Mucosa of gallbladder (tissue), 1 donor: ENCODE results near the gene CAPN1. TPM values are rescaled to one million over a fixed set of nuclear protein-coding genes. Genes with fewer than 3 reads are reported as not detected.
"Not testable (repeated sequence)": the region's sequence is repeated elsewhere in the genome, so short reads cannot be mapped to it uniquely, and the experiment has no call there.

ENCODE experiments used
- DNase-seq: peaks from one replicate; pipeline ENCODE4 v3.0.0-alpha.2; 2020; ENCODE audit warnings: low spot score
- total RNA-seq: library from RNA; stranded (reverse); gene quantifications from one replicate; pipeline ENCODE4 v1.2.1, GENCODE V29; 2021
- donor health status: DM: no; HTN: no; CAD: no.

CAPN1 gene
- 287 TPM for total RNA-seq

DNA sequence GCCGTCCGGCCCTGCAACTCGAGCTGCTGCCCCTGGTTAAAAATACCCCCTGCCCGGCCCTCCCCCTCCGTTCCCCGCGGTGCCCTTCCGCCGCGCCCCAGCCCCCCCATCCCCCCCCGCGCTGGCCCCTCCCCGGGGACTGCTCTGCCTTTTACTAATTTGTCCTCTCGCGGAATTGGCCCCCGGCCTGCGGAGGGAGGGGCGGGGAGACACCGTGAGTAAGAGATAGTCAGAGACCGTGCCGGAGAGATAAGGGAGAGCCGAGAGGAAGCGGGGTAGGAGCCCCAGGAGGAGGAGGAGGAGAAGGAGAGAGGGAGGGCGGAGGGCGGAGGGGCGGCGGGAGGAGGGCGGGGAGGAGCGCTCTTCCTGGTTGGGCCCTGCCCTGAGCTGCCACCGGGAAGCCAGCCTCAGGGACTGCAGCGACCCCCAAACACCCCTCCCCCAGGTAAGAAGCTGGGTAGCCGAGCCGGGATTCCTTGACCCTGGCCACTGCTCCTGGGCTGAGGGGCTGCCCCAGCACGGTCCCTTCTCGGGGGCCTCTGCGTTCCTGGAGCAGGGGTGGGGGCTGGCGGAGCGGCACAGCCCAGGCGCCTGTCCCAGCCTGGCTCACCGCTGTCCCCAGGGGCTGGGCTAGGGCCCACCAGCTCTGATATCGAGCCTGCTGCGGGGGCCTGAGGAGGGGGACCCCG lies at the start of gene CAPN1:
Gene CAPN1 (plus strand): TSS at position 360 of the 689 bp plus-strand sequence. CDS start 774 bp downstream, outside the sequence.
- peak; percentile 90 for DNase-seq

DNA sequence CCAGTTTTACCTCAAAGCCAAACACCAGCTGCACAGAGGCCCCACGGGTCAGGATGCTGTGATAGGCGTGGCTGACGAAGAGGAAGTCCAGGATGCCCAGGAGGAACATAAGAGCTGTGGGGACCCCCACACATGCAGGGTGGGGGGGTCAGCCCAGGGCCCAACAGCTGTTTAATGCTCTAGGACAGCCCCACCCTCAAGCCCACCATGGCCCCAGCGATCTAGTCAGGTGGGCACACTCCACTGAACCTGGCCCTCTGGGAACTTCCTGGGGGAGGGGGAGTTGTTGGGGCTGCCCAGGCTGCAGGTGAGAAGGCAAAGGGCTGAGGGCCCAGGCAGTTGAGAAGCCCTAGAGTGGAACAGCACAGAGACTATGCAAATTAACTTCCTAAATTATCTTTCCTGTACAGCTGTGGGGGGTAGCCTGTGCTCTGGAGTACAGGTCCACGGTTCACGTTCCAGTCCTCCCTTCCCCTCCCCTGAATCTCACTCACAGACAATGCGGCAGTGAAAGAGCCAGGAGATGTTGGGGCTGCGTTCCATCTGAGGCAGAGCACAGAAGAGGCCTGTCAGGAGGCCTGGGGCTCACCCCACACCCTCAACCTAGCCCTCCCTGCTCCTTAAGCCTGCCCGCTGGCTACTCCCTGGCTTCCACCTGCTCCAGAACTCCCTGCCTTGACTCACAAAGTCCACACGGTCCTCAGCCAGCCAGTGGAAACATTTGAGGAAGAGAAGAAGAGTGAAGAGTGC lies 49.3 kb upstream of the CAPN1 start:
- DNase-seq, result no peak

GRCh38 chr11:65132988-65133700 lies 48.6 kb upstream of the CAPN1 start:
- DNase-seq, result peak; percentile 71

DNA sequence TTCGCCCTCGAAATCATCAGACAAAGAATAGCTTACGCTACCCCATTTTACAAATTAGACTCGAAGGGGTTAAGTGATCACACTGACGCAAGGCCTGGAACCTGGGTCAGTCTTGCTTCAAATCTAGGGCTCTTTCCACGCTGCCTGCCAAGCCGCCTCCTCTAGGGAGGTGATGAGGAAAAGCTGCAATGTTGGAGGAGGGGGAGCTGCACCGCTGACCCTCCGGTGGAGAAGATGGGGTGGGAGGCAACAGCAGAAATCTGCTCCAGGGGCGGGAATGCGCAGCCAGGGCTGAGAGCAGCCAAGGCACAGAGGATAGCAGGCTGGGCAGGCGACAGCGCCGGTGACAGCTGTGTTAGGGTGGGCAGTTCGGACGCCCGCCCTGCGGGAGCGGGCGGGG lies 48.0 kb upstream of the CAPN1 start:
- no peak for DNase-seq

DNA sequence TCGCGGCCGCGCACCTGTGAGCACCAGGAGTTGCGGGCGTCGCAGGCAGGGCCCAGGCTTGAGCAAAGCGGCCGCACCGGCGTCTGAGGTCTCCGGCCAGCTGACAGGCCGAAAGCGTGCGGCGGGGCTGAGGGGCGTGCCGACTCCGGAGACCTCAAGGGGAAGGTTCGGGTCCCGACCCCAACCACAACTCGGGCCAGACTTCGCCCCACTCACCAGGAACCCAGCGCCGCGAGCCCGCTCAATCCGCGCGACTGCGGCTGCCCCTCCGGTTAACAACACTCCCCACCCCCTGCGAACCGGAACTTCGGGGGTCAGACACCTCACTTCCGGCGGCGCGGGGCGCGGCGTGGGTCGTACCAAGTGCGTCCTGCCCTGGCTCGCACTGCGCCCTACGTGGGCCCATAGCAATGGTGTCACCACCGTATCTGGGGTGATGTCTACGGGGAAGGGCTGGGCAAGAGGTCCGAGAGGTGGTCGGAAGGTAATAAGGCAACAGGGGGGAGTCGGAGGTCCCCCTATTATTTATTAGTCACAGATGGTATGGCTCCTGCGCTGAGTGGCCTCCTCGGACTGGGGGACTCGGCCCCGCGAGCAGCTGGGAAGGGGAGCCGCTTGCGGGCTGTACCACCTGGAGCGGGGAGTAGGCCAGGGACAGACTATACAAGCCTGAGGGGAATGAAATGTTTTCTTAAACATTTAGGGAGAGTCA lies 47.3 kb upstream of the CAPN1 start, which contains the start of gene SYVN1:
Gene SYVN1 (minus strand): TSS at position 280 of the 712 bp plus-strand sequence. CDS start 918 bp downstream, outside the sequence.
- DNase-seq, result peak; percentile 90

DNA sequence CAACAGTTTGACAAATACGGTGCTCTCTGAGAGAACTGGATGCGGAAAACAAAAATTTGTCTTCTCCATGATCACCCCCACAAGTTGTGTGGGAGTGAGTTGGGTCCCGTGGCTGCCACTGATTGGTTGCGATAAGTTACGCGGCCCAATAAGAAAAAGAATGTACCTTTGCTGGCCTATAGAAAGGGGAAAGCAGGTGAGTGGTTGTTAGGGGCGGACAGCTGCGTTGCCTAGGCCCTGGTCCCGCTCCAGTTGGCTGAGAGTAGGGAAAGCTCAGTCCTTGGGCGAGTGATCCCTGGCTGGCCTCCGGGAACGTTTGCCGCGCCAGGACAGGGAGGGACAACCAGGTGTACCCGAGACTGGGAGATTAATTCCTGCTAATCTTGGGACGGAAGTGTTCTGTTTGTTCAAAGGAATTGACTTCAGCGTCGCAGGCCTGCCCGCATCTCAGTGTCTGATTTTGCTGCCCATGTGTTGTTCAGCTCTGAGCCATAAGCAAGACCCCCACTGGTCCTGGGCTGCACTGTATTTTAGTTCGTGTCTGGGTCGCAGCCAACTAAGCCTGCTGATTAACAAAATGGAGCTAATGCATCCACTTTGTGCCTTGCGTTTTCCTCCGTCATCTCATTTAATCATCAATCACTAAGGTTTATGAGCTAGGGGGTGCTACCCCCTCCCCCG lies 46.6 kb upstream of the CAPN1 start:
- peak; percentile 95 for DNase-seq

GRCh38 chr11:65135633-65136145 lies 46.0 kb upstream of the CAPN1 start:
- DNase-seq, result no peak

GRCh38 chr11:65136515-65137096 lies 45.1 kb upstream of the CAPN1 start:
- no peak for DNase-seq

GRCh38 chr11:65141896-65142494 lies 39.7 kb upstream of the CAPN1 start:
- no peak for DNase-seq

GRCh38 chr11:65147352-65148075 lies 34.2 kb upstream of the CAPN1 start:
- DNase-seq, result no peak

DNA sequence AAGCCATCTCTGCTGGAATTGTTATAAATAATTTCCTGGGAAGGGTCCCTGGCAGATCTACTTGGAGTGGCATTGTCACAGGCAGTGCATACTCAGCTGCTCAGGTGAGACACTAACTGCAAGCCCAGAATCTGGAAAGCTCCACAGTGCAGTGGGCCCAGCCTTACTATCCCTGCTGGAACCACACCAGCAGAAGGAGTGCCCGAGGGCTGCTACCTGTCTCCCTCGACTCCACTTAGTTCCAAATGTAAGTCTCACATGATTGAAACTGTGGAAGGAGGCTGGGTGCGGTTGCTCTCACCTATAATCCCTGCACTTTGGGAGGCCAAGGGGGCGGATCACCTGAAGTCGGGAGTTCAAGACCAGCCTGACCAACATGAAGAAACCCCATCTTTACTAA lies 33.1 kb upstream of the CAPN1 start:
- no peak for DNase-seq

GRCh38 chr11:65150131-65150508 lies 31.6 kb upstream of the CAPN1 start:
- DNase-seq, result not testable (repeated sequence)

- peak; percentile 94 for DNase-seq
Observed at GRCh38 chr11:65150509-65151299, 31.0 kb upstream of the CAPN1 start.

GRCh38 chr11:65151331-65151899 lies 30.3 kb upstream of the CAPN1 start:
- no peak for DNase-seq

- no peak for DNase-seq
Observed at GRCh38 chr11:65152122-65152521, 29.6 kb upstream of the CAPN1 start.

- DNase-seq, result no peak
Observed at GRCh38 chr11:65156256-65156655, 25.5 kb upstream of the CAPN1 start.

DNA sequence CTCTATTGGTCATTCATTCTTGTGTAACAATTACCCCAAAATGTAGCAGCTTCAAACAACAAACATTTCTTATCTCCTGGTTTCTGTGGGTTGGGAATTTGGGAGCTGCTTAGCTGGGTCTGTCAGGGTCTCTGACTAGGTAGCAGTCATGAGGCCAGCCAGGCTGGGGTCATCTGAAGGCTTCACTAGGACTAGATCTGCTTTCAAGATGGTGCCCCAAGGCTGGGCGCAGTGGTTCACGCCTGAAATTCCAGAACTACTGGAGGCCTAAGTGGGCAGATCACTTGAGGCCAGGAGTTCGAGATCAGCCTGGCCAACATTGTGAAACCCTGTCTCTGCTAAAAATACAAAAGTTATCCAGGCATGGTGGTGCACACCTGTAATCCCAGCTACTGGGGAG lies 24.8 kb upstream of the CAPN1 start:
- DNase-seq, result no peak

- DNase-seq, result no peak
Observed at GRCh38 chr11:65157336-65157735, 24.4 kb upstream of the CAPN1 start.
